Breast epithelium (tissue), 3 donors: Measurements from ENCODE around the gene C3orf70.

ENCODE experiments used
- CTCF ChIP-seq, 3 donors: fragments of 450-650 bp; IDR thresholded peaks; one replicate each; pipeline ENCODE4 v1.5.1; 2016 to 2017; ENCODE audit warnings: antibody characterized with exemption in 3 of 3, mild to moderate bottlenecking in 3 of 3, moderate library complexity in 3 of 3
- POLR2A ChIP-seq: fragments of 450-650 bp; IDR thresholded peaks from one replicate; pipeline ENCODE4 v1.6.1; 2016; ENCODE audit warnings: antibody characterized with exemption, mild to moderate bottlenecking, moderate library complexity

DNA sequence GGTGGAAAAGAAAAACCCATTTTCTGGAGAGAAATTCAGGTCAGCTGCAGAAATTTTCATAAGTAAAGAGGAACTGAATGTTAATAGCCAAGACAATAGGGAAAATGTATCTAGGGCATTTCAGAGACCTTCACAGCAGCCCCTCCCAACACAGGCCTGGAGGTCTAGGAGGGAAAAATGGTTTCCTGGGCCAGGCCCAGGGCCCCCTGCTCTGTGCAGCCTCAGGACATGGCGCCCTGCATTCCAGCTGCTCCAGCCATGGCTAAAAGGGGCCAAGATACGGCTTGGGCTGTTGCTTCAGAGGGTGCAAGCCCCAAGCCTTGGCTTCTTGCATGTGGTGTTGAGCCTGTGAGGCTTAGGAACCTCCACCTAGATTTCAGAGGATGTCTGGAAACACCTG, 92.2 kb downstream of the C3orf70 start:
- no peak for TF ChIP-seq POLR2A
- no peak for TF ChIP-seq CTCF (IDR thresholded peaks at IDR 0.05)
